GM19351 (cell line): Measurements from ENCODE around the gene NSRP1.
"Not testable (repeated sequence)": the region's sequence is repeated elsewhere in the genome, so short reads cannot be mapped to it uniquely, and the experiment has no call there.

Experiments used
- ATAC-seq: cut with Tn5 transposase; IDR thresholded peaks from one replicate; pipeline ENCODE4 v1.9.1; 2021; ENCODE audit warnings: mild to moderate bottlenecking, moderate library complexity; ENCODE audit not compliant: unreplicated experiment

Gene NSRP1

DNA sequence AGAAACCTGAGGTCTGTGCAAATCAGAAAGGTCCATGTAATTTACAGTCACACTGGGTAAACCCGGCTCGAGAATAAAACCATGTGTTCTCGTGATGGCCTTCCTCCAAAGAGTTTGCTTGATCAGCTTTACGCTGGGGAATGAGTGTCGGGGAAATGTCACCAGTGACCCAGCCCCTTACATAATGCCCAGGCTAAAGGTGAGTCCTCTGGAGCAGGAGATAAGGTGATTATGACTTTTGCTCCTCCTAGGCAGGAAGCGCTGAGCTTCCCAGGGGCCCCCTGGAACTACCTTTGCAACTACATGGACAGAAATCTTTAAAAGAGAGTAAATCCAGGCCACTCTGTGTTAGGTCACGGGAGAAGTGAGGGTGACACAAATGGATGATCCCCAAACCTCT, 103.2 kb downstream of the NSRP1 start:
- no peak for ATAC-seq

DNA sequence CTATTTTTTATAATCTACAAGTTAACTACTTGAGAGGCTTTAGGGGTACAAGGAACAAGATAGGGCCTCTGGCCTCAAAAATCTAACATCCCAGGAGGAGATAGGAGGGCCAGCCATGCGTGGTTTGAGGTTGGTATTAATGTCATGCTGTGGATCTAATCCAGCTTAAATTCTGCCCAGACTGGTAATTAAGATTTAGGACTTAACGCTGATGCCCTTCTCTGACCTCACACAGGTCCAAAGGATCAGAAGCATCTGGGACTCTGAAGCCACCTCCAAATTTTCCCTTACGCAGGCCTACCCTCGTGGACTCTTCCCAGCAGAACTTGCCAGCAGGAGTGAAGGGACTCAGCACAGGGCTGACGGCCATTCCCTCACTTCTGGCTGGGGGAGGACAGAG, 103.8 kb downstream of the NSRP1 start:
- ATAC-seq = no peak

DNA sequence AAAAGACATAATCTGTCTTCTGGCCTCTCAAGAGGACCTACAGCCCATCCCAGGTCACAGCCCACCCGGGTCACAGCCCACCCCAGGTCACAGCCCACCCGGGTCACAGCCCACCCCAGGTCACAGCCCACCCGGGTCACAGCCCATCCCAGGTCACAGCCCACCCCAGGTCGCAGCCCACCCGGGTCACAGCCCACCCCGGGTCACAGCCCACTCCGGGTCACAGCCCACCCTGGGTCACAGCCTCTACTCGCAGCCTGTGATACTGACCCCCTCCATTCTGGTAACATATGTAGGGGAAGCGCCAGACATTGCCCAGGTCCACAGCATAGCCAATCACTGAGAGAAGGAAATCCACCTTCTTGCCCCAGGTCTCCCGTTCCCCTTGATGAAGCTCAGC, 104.7 kb downstream of the NSRP1 start:
- no peak for ATAC-seq

DNA sequence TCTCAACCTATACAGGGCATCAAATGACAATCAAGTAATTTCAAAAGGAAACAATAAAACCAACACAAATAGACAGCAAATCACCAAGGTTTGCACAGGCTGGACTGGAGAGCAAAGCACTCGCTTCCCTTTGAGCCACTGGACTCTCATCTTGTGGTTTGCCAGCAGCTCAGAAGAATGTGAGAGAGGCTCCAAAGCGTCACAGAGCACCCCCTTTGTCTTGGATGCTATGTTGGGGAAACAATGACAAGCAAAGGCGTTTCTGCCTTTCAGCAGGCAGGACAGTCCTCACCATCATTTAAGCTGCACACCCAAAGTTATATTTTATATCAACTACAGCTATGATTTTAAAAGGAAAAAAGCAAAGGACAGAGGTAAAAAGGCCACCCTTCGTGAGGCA, 105.6 kb downstream of the NSRP1 start:
- ATAC-seq = no peak

DNA sequence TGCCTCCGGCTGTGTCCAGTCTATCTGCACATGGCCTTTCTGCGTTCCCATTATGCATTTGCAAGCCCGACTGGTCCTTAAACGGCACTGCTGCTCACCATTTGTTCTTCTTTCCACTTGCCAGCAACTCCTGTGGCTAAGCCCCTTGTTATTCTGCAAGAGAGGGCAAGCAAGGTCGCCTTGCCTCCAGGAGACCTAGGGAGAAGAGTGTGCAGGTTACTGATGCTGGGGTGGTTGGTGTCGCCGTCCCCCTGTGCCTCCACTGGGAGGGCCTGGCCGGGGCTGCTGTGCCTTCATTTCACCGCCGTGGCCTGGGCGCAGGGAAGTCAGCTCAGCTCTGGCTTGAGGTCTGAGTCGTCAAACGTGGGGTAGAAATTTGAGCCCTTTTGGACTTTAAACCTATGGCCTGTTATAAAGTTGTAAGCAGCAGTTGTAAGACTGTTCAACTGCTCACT, 106.1 kb downstream of the NSRP1 start:
- no peak for ATAC-seq

DNA sequence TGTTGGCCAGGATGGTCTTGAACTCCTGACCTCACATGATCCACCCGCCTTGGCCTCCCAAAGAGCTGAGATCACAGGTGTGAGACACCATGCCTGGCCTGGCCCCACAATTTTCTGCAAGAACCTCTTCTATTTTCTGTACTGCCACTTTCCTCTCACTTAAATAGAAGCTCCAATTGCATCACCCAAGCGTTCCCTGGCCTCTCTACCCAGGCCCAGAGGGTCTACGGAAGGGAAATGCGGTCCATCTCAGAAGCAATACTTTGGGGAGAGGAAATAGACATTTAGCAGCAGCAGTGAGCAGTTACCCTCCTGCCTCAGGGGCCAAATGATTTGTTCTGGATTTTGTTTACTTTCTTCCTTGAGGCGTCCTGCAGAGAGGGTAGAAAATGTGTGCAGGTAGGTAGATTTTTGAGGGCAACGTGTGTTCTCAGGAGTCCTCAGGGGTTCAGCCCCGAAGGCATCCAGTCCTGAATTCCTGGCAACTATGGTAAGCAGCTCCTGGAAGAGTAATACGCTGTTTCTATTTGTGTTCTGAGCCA, 107.9 kb downstream of the NSRP1 start:
- no peak for ATAC-seq

DNA sequence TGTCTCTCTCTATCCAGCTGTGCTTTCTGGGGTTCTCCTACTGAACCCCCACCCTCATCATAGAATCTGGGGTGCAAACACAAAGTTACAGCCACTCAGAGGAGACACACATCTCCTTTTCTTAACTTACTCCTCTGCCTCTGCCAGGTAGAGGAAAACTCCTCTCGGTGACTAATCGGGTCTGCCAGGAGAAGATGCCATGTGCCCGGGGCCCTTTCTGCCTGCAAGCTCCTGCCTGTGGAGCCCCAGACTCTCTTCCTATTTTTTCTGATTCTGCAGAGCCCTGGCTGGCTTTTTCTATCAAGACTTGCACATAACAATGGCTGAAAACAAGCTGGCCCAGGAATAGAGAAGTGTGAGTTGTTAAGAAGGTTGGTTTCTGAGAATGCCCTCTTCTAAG, 108.5 kb downstream of the NSRP1 start:
- no peak for ATAC-seq

DNA sequence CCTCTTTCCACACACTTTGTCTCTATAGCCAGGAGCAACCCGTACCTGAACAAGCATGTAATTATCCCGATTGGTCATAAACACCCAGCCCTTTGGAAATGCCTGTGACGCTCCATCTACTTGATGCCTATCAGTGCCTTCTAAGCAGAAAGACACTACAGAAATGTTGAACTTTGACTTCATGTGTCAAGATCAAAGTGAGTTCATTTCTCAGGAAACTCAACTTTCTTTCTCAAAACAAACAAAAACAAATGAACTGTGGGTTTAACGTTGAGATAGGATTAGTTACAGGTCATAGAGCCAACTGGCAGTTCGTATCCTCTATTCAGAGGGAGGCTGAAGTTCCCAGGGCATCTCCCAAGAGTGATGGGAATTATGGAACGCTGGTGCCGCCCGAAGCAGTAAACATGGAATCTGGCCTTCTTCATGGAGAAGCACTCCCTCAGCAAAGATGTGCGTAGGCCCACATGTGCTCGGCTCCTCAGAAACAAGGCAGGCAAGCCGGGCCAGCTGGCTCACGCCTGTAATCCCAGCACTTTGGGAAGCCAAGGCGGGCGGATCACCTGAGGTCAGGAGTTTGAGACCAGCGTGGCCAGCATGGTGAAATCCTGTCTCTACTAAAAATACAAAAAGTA, 109.4 kb downstream of the NSRP1 start:
- no peak for ATAC-seq

DNA sequence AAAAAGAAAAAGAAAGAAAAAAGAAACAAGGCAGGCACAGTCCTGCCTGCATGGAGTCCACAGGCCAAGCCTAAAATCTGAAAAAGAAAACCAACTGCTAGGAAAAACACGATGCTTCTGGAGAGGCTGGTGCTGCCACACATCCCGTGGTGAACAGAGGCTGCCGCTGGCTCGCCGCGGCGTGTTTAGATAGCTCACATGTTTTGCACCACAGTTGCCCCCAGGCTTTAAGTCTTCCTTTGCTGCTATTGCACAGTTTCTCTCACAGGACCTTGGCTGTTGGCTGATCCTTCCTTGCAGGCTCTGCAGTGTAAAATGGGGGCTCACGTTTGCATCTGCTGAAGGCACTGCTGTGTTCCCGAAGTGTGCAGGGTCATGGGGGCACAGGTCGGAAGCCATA, 110.3 kb downstream of the NSRP1 start:
- no peak for ATAC-seq

DNA sequence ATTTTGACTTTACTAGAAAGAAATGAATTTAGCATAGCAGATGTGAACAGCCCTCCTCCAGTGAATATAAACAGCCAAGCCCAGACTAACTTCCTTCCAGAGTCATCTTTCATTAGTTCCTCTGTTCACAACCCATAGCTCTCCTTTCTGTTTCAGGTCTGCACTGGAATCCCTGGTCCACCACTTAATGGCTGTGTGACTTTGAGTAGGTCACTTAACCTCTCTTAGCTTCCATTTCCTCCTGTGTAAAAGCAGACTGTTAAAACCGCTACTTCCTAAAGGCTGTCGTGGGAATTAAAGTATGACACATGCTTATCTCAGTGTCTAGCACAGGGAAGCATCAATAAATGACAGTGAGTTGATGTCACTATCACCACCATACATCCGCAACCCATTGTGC, 111.4 kb downstream of the NSRP1 start:
- no peak for ATAC-seq

DNA sequence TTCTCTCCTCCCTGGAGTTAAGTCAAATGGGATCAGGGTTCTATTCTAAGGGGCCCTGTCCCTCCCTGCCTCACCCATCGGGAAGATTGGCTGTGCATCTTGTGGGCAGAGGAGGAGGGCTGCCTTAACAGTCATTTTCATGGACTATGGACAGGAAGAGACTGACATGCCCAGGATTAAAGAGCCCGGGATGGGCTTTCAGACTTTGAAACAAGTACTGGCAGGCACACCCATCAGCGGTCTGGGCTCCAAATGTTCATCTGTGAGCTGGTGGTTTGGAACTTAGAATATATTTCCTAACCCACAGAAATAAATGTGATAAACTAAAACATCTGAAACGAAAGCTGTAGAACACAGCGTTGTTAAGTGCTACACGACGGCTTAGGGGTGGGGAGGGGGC, 112.4 kb downstream of the NSRP1 start:
- ATAC-seq = no peak

DNA sequence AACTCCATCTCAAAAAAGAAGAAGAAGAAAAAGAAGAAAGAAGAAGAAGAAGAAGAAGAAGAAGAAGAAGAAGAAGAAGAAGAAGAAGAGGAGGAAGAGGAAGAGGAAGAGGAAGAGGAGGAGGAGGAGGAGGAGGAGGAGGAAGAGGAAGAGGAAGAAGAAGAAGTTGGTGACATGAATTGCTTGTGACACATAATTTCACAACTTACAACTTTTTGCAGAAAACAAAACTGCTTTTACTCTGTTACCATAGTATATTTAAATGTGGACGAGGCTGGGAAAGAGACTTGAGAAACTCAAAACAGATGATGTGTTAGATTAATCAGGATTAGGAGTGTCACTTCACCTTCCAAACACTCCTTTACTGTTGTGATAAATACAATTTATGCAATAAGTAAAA, 113.4 kb downstream of the NSRP1 start:
- ATAC-seq = not testable (repeated sequence)

DNA sequence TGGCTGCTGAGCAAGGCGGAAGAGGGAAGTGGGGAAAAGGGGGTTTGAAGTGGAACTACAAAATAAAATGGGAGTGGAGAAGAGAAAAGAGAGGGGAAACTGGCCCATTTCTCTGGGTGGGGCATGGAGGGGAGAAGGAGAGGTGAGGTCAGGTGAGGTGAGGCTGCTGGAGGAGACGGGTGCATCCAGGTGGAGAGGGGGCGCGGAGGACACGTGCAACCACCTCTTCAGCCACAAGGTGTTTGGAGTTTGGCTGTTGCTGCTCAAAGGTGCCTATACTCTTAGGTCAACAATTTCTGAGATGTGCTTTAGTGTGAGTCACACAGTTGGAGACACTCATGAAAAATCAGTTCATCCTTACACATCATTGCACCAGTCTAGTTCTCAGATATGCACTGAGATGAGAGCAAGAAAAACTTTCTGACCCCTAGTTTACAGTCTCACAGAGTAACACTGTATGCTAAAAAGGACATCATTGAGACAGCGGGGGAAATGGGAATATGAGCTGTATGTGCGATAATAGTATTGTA, 114.0 kb downstream of the NSRP1 start:
- no peak for ATAC-seq

DNA sequence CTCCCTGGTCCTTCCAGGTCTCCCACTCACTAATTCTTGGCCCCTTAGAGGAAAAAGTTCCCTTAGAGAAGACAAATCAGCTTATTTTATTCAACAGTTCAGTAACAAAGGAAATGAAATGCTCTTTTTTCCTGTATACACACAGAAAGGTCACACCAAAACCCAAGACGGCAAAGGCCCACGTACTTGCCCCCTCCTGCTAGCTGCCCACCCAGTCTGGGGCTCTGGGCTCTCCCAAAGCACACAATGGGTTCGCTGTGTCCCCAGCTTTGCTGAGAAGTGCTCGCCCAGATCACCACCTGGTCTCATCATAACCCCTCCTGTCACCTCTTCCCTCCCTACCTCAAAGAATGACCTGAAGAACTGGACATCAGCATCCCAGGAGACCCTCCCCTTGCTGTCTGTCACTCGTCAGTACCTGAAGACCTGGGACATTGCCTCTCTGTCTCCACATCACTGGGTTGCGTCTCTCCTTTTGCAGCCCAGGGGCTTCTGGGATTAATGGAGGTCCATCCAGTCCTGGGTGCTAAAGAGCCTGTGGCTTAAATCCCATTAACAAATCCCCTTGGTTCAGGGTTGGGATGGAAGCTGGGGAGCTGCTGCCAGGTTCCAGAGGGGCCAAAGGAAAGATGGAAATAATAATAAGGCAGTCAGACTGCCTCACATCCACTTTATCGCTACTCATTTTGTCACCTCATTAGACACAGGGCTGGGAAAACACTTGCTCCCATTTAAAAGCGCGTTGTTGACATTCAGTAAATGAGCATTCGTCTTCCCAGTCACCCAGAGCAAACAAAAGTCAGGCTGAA, 115.6 kb downstream of the NSRP1 start:
- no peak for ATAC-seq

DNA sequence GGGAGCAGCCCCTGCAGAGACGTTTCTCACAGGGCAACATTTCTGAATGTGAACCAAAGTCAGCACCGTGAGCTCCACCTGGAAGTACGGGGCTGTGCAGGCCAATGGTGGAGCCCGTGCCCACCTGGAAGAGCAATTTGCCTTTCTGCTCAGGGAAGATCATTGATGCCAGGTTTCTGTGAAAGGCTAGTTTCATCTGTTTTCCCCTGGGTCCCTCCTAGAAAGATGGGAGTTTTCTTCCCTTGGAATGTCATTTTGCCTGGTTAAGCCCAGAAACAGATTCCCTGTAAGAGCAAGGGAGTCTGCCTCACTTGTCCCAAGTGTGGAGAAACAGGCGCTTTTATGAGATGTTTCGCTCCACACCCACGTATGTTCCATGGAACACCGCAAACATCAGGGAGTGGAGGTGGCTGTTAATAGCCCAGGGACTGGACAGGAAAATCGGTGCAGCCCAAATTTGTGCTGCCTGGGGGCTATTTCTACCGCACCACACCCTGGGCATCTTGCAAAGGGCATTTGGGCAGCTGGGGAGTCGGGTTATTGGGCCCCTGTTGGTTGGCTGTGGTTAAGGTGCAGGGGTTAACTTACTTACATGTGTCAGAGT, 116.3 kb downstream of the NSRP1 start:
- ATAC-seq = no peak

DNA sequence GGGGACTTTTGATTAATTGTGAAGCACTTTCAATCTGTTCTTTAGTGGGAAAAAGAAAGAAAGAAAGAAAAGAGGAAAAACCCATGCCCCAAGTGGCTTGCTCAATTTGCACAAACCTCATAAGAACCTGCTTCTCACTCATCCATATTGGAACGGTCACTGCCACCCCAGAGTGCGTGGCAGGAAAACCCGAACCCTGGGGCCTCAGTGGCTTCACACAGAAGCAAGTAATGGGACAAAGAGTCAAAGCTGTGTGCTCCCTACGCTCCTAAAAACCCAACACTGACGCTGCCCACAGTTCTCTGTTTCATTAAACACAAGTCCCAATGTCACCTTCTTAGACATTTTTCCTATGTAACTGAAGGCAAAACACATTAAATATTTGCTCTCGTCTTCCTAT, 117.7 kb downstream of the NSRP1 start:
- no peak for ATAC-seq

DNA sequence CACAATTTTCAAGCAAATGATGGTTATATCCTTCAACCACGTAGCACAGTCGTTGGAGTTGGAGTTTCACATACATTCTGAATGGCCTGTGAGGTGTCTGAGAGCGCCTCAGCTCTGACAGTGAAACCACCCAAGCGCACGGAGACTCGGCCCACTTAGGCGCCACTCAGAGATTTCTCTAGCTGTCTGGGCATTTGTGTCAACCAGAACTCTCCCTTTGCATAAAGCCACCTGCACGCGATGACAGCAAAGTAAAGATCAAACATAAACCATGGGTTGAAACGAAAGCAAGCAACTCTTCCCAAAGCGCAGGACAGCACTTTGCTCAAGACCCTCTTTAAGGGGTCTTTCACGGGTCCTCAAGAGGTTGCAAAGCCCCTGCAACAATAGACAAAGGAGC, 118.3 kb downstream of the NSRP1 start:
- no peak for ATAC-seq

DNA sequence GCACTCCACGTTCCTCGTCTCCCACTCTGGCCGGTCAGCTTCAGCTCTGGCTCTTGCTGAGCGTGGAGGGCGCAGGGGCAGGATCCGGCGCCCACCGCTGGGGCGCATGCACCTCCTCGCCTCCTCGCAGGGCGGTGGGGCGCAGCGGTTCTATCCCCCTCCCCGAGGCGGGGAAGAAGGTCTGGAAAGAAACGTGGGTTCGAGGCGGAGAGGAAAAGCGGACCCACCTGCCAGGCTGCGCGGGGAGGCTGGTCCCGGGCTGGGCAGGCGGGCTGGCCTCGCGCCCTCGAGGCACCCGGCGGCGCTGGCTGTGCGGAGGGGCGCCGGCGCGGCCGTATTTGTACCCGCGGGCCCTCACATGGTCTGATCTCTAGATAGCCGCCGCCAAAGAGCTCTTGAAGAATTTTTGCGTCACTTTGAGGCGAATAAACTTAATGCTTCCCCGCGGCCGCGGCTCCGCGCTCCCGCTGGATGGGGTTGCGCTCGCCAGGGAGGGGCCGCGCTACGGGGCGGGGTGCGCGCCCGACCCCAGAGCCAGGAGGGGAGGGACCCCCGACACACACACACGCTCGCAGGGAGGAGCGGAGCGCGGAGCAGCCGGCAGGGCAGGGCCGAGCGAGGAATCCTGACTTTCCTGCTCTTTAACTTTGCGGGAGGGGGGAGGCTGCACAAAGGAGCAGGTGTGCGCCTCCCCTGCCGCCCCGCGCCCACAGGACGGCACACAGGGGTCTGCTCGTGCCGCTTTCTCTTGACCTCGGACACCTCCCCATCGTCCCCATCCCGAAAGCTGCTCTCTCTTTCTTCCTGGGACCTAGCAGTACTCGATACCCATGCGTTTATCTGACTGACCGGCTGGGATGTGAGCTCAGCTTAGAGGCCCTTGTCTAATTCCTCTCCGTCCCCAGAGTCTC, 119.0 kb downstream of the NSRP1 start, which contains the start of gene SLC6A4:
TSS of gene SLC6A4 (minus strand) at position 312 of the 911 bp plus-strand sequence. CDS start 13,739 bp downstream, outside the sequence.
- ATAC-seq = no peak
